Ureter (tissue), 1 donor: ENCODE measurements around the gene TMEM62. TPM values are rescaled to one million over a fixed set of nuclear protein-coding genes. Genes with fewer than 3 reads are reported as not detected.

Experiments
- DNase-seq: peaks from one replicate; pipeline ENCODE4 v3.0.0-alpha.2; 2020; ENCODE audit warnings: low spot score
- total RNA-seq: library from RNA; stranded (reverse); gene quantifications from one replicate; pipeline ENCODE4 v1.2.4, GENCODE V29; 2023
- donor health status: DM: yes; HTN: yes; CAD: no.

The TMEM62 gene
- 35.8 TPM for total RNA-seq

GRCh38 chr15:43133430-43134156, at the start of gene TMEM62:
TSS of gene TMEM62 (plus strand) at chr15:43133586. CDS start at chr15:43133803, 217 bp downstream.
- DNase-seq: peak; percentile 89

GRCh38 chr15:43085921-43086320, 47.5 kb upstream of the TMEM62 start:
- no peak for DNase-seq

- no peak for DNase-seq
Measured at GRCh38 chr15:43086551-43086950, 46.8 kb upstream of the TMEM62 start.

- DNase-seq: no peak
Measured at GRCh38 chr15:43091859-43092258, 41.5 kb upstream of the TMEM62 start.

- no peak for DNase-seq
Measured at GRCh38 chr15:43093026-43093425, 40.4 kb upstream of the TMEM62 start.

GRCh38 chr15:43094416-43095030, 38.9 kb upstream of the TMEM62 start:
- no peak for DNase-seq

- DNase-seq: no peak
Measured at GRCh38 chr15:43095243-43095642, 38.1 kb upstream of the TMEM62 start.

- DNase-seq: no peak
Measured at GRCh38 chr15:43095708-43096347, 37.6 kb upstream of the TMEM62 start.

- DNase-seq: no peak
Measured at GRCh38 chr15:43096411-43096810, 37.0 kb upstream of the TMEM62 start.

- DNase-seq: no peak
Measured at GRCh38 chr15:43099105-43099845, 34.1 kb upstream of the TMEM62 start.

- no peak for DNase-seq
Measured at GRCh38 chr15:43100971-43101370, 32.4 kb upstream of the TMEM62 start.

GRCh38 chr15:43102187-43102586, 31.2 kb upstream of the TMEM62 start:
- DNase-seq: no peak

- no peak for DNase-seq
Measured at GRCh38 chr15:43103907-43104306, 29.5 kb upstream of the TMEM62 start.

- DNase-seq: no peak
Measured at GRCh38 chr15:43104426-43104825, 29.0 kb upstream of the TMEM62 start.

GRCh38 chr15:43105077-43105736, 28.2 kb upstream of the TMEM62 start:
- DNase-seq: no peak

- DNase-seq: peak; percentile 91
Measured at GRCh38 chr15:43105778-43106485, 27.5 kb upstream of the TMEM62 start, which contains the start of gene UBR1. TSS of gene UBR1 (minus strand) at chr15:43106038. CDS start at chr15:43106022, 16 bp downstream.

- DNase-seq: no peak
Measured at GRCh38 chr15:43106486-43106829, 26.9 kb upstream of the TMEM62 start.

- DNase-seq: no peak
Measured at GRCh38 chr15:43107751-43108150, 25.6 kb upstream of the TMEM62 start.

- DNase-seq: no peak
Measured at GRCh38 chr15:43111354-43111753, 22.0 kb upstream of the TMEM62 start.

GRCh38 chr15:43118286-43118685, 15.1 kb upstream of the TMEM62 start:
- no peak for DNase-seq

- DNase-seq: no peak
Measured at GRCh38 chr15:43118829-43119228, 14.6 kb upstream of the TMEM62 start.
